22Rv1 (cell line): ENCODE results near the gene D2HGDH.
"Not testable (repeated sequence)": the region's sequence is repeated elsewhere in the genome, so short reads cannot be mapped to it uniquely, and the experiment has no call there.

Experiments
- CTCF ChIP-seq: fragments of 450-650 bp; IDR thresholded peaks from 2 replicates; pipeline ENCODE4 v1.5.1; 2017; ENCODE audit warnings: mild to moderate bottlenecking
- ZFX ChIP-seq: fragments of 450-650 bp; IDR thresholded peaks from 2 replicates; pipeline ENCODE4 v1.6.1; 2017; ENCODE audit warnings: antibody characterized with exemption, borderline replicate concordance

GRCh38 chr2:241791385-241791784 is 57.0 kb downstream of the D2HGDH start:
- not testable (repeated sequence) for TF ChIP-seq CTCF, ZFX
